B cell (primary cell): ENCODE measurements around the gene LSP1. TPM values are rescaled to one million over a fixed set of nuclear protein-coding genes. Genes with fewer than 3 reads are reported as not detected.

Experiments used
- ATAC-seq: fragments of 200-7000 bp; cut with Tn5 transposase; one replicate; pipeline ENCODE4 v1.10.0; 2021; ENCODE audit warnings: low read depth, mild to moderate bottlenecking, moderate number of reproducible peaks, moderate library complexity
- CTCF ChIA-PET: fragments of 350-600 bp; sonication (Branson Sonifier 250); formaldehyde crosslinking; loops from one replicate; lab custom pipeline; 2021; ENCODE audit warnings: antibody characterized with exemption, inconsistent platforms; lab: Charles Lee
- POLR2A ChIA-PET: fragments of 350-600 bp; sonication (Branson Sonifier 250); formaldehyde crosslinking; loops from one replicate; lab custom pipeline; 2021; ENCODE audit warnings: antibody characterized with exemption; lab: Charles Lee
- DNase-seq: peaks from one replicate; pipeline ENCODE4 v3.0.0; 2013
- H2AFZ ChIP-seq: 2 replicates; pipeline ENCODE4 v1.6.1; 2012; ENCODE audit warnings: mild to moderate bottlenecking, low read depth, low read length; ENCODE audit not compliant: insufficient read depth, poor library complexity, severe bottlenecking
- H3K27ac ChIP-seq, 2 donors: 1 replicate in 1 of 2; 2 replicates in 1 of 2; pipeline ENCODE4 v1.5.1; 2012 to 2013; ENCODE audit warnings: low read length in 2 of 2, mild to moderate bottlenecking in 2 of 2, moderate library complexity in 1 of 2
- H3K27me3 ChIP-seq, 4 experiments: fragments of 200-600 bp in 1 of 4; sonication (generic) in 1 of 4; replicated peaks in 1 of 4; 1 replicate in 2 of 4; 2 replicates in 2 of 4; pipeline versions ENCODE4 v1.6.1 to v1.7.0; 2013 to 2016; ENCODE audit warnings: low read length in 3 of 4, mild to moderate bottlenecking in 2 of 4, mixed read lengths in 1 of 4, moderate library complexity in 1 of 4; ENCODE audit not compliant: insufficient read depth in 4 of 4, control insufficient read depth in 3 of 4; ENCODE audit errors: control extremely low read depth in 1 of 4
- H3K36me3 ChIP-seq, 2 experiments: replicated peaks in 1 of 2; 1 replicate in 1 of 2; 2 replicates in 1 of 2; pipeline versions ENCODE4 v1.6.1 to v1.7.1; 2013; ENCODE audit warnings: low read length in 1 of 2; ENCODE audit not compliant: insufficient read depth in 2 of 2, control insufficient read depth in 1 of 2; ENCODE audit errors: control extremely low read depth in 1 of 2, extremely low read depth in 1 of 2
- H3K4me1 ChIP-seq, 2 donors: fragments of 200-600 bp in 1 of 2; sonication (generic) in 1 of 2; 1 replicate in 1 of 2; 2 replicates in 1 of 2; pipeline versions ENCODE4 v1.5.1 to v1.6.1; 2013 to 2017; ENCODE audit warnings: low read length in 2 of 2; ENCODE audit not compliant: control insufficient read depth in 2 of 2, insufficient read depth in 2 of 2
- H3K4me2 ChIP-seq: replicated peaks from 2 replicates; pipeline ENCODE3; 2012; ENCODE audit warnings: mild to moderate bottlenecking, low read depth, low read length; ENCODE audit not compliant: poor library complexity, severe bottlenecking
- H3K4me3 ChIP-seq, 5 experiments: fragments of 200-600 bp in 1 of 5; sonication (generic) in 1 of 5; 1 replicate in 3 of 5; 2 replicates in 2 of 5; pipeline versions ENCODE4 v1.5.1 to v1.7.0; 2011 to 2016; ENCODE audit warnings: low read length in 4 of 5, mild to moderate bottlenecking in 4 of 5, low read depth in 2 of 5, control low read depth in 1 of 5, moderate library complexity in 1 of 5; ENCODE audit not compliant: insufficient read depth in 1 of 5; ENCODE audit errors: control extremely low read depth in 1 of 5, extremely low read depth in 1 of 5
- H3K79me2 ChIP-seq: fragments of 200-600 bp; sonication (generic); one replicate; pipeline ENCODE4 v1.6.0; 2016; ENCODE audit warnings: low read length; ENCODE audit not compliant: control insufficient read depth, insufficient read depth
- H3K9ac ChIP-seq: fragments of 200-600 bp; sonication (generic); 2 replicates; pipeline ENCODE4 v1.6.1; 2017; ENCODE audit warnings: mild to moderate bottlenecking, low read length, moderate library complexity
- H3K9me3 ChIP-seq, 3 donors: one replicate each; pipeline versions ENCODE4 v1.6.1 to v1.7.1; 2013; ENCODE audit warnings: low read length in 2 of 3; ENCODE audit not compliant: control insufficient read depth in 2 of 3, insufficient read depth in 1 of 3; ENCODE audit errors: control extremely low read depth in 1 of 3
- H4K20me1 ChIP-seq: 2 replicates; pipeline ENCODE4 v1.6.0; 2012; ENCODE audit warnings: mild to moderate bottlenecking, low read length; ENCODE audit not compliant: insufficient read depth, control insufficient read depth, poor library complexity, severe bottlenecking
- H3K27ac Mint-ChIP-seq: one replicate; pipeline ENCODE4 v1.8.0; 2021; ENCODE audit warnings: mixed read lengths
- H3K27me3 Mint-ChIP-seq: one replicate; pipeline ENCODE4 v1.8.0; 2021; ENCODE audit warnings: mixed read lengths
- H3K4me1 Mint-ChIP-seq: one replicate; pipeline ENCODE4 v1.8.0; 2021; ENCODE audit warnings: mixed read lengths
- H3K4me3 Mint-ChIP-seq: one replicate; pipeline ENCODE4 v1.8.0; 2021; ENCODE audit warnings: mixed read lengths
- H3K9me3 Mint-ChIP-seq: one replicate; pipeline ENCODE4 v1.8.0; 2022; ENCODE audit warnings: mixed read lengths; ENCODE audit not compliant: insufficient read depth
- EZH2 ChIP-seq: IDR thresholded peaks from 2 replicates; pipeline ENCODE4 v1.6.1; 2012; ENCODE audit warnings: borderline replicate concordance, low read depth, mild to moderate bottlenecking, moderate library complexity, low read length; ENCODE audit not compliant: insufficient read depth, poor library complexity, severe bottlenecking
- WGBS: methylation state at CpG from one replicate; pipeline ENCODE4 v1.1.5; 2013; ENCODE audit warnings: missing lambda C conversion rate; ENCODE audit not compliant: insufficient coverage; 5-methylcytosine and 5-hydroxymethylcytosine counted together
- intact Hi-C: fragments of 100-400 bp; cut with micrococcal nuclease; formaldehyde crosslinking; loops from one replicate; pipeline ENCODE4 v1.10.0; 2022
- polyA plus RNA-seq: library from polyadenylated mRNA; depleted of rRNA; stranded (reverse); fragments of >200 nt; gene quantifications from 2 replicates; pipeline ENCODE4 v1.2.3, GENCODE V29; 2012
- total RNA-seq, 2 donors: library from RNA; stranded (reverse); fragments of 120-200 nt in 1 of 2; gene quantifications; 1 replicate in 1 of 2; 2 replicates in 1 of 2; pipeline versions ENCODE4 v1.2.3 to v1.2.4, GENCODE V29; 2013 to 2022
- TF ChIP-seq, protein P1 (sequence below): fragments of 200-600 bp; IDR thresholded peaks from one replicate; pipeline ENCODE4 v1.8.0; 2022; ENCODE audit warnings: antibody characterized with exemption, mild to moderate bottlenecking

Gene LSP1
- total and polyA plus RNA-seq, 2 donors (not counting 1 experiment from before 2014, with no cell fraction given) = 249 to 446 TPM

DNA sequence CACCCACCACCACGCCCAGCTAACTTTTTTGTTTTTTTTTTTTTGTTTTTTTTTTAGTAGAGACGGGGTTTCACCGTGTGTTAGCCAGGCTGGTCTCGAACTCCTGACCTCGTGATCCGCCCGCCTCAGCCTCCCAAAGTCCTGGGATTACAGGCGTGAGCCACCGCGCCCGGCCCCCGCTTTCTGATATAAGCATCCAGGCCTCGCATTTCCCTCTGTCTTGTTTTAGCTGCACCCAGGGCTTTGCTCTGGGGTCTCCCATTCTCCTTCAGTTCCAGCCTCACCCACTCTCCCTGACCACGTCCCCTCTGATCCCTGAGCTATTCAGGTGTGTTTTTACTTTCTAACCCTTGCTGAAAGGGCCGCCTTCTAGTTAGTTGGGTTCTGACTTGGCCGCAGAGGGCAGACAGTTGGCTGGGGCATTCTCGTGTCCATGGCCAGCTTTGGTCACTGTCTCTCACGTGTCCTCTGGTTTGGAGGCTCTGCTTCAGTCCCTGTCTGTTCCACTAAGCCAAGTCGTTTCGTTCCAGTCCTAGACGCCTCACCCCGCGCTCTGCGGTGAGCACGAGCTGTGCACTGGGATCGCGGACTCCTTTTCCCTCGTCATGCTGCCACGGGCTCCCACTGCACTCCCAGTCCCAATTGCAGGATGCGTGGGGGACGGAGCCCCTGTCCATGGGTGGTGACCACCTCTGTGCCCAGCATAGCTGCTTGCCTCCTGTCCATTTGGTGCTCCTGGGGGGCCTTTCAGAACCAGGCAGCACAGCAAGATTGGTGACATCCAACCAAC is 60.6 kb downstream of the LSP1 start:
- WGBS = 93% methylated on average over 27 of the region's 31 CpGs
- H3K79me2 ChIP-seq = no peaks in the 10 kb centered on the region
- H3K27ac ChIP-seq = no peak overlapping the region
- POLR2A ChIA-PET = no interaction called here
- no peaks in the 10 kb centered on the region for H3K4me1 ChIP-seq
- H3K27me3 Mint-ChIP-seq = peaks cover 16% of the 10 kb centered on the region
- H3K4me2 ChIP-seq = no peak overlapping the region
- no peak overlapping the region for H3K9ac ChIP-seq
- H4K20me1 ChIP-seq = no peaks in the 10 kb centered on the region
- H3K4me3 ChIP-seq = no peak overlapping the region
- CTCF ChIA-PET = interaction anchor here (1.4 kb wide), 1 partner anchor 87 kb away, joined by 4 read pairs; no protein-coding TSS in a partner anchor
- TF ChIP-seq EZH2 = no peak
- TF ChIP-seq, protein P1, sequence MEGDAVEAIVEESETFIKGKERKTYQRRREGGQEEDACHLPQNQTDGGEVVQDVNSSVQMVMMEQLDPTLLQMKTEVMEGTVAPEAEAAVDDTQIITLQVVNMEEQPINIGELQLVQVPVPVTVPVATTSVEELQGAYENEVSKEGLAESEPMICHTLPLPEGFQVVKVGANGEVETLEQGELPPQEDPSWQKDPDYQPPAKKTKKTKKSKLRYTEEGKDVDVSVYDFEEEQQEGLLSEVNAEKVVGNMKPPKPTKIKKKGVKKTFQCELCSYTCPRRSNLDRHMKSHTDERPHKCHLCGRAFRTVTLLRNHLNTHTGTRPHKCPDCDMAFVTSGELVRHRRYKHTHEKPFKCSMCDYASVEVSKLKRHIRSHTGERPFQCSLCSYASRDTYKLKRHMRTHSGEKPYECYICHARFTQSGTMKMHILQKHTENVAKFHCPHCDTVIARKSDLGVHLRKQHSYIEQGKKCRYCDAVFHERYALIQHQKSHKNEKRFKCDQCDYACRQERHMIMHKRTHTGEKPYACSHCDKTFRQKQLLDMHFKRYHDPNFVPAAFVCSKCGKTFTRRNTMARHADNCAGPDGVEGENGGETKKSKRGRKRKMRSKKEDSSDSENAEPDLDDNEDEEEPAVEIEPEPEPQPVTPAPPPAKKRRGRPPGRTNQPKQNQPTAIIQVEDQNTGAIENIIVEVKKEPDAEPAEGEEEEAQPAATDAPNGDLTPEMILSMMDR = no peak
- DNase-seq (no peak), ATAC-seq (no peak)
- no peaks in the 10 kb centered on the region for H3K9me3 ChIP-seq
- intact Hi-C loops = no loop called here
- peaks cover 0 to 4% (median 0%) of the 10 kb centered on the region in 4 experiments for H3K27me3 ChIP-seq
- H3K9me3 Mint-ChIP-seq = no peaks in the 10 kb centered on the region
- H3K4me3 Mint-ChIP-seq = no peak overlapping the region
- no peak overlapping the region for H2AFZ ChIP-seq
- H3K27ac Mint-ChIP-seq = no peak overlapping the region
- no peaks in the 10 kb centered on the region for H3K36me3 ChIP-seq
- peaks cover 22% of the 10 kb centered on the region for H3K4me1 Mint-ChIP-seq

DNA sequence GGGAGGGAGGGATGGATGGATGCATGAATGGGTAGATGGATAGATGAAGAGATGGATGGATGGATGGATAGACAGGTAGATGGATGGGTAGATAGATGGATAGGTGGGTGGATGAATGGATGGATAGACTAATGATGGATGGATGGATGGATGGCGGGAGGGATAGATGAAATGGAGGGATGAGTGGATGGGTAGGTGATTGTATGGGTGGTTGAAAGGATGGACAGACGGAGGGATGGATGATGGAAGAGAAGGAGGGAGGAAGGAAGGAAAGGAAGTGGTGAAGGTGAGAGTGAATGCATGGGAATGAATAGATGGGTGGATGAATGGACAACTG is 62.9 kb downstream of the LSP1 start:
- H3K27me3 ChIP-seq = peaks cover 0 to under 1% (median 0%) of the 10 kb centered on the region in 4 experiments
- no peak overlapping the region for H3K27ac ChIP-seq
- no peaks in the 10 kb centered on the region for H4K20me1 ChIP-seq
- H2AFZ ChIP-seq = no peak overlapping the region
- H3K4me3 ChIP-seq = no peak overlapping the region
- TF ChIP-seq, protein P1 = no peak
- TF ChIP-seq EZH2 = no peak
- ATAC-seq (no peak), DNase-seq (no peak)
- intact Hi-C loops = loop anchor here (5.0 kb wide), 2 partner anchors 33 to 63 kb away; partner anchors contain the start of gene LSP1
- ChIA-PET POLR2A (no interaction called here), CTCF (interaction anchor here (2.4 kb wide), 1 partner anchor 26 kb away, joined by 9 read pairs; no protein-coding TSS in a partner anchor)
- H3K36me3 ChIP-seq = no peaks in the 10 kb centered on the region
- no peak overlapping the region for H3K9ac ChIP-seq
- no peaks in the 10 kb centered on the region for H3K9me3 Mint-ChIP-seq
- no peaks in the 10 kb centered on the region for H3K79me2 ChIP-seq
- no peak overlapping the region for H3K4me2 ChIP-seq
- peak overlapping the region; percentile 74 for H3K27ac Mint-ChIP-seq
- 96% methylated on average over 2 of the region's 2 CpGs for WGBS
- no peaks in the 10 kb centered on the region for H3K9me3 ChIP-seq
- H3K4me1 ChIP-seq = no peaks in the 10 kb centered on the region
- H3K4me1 Mint-ChIP-seq = peaks cover 24% of the 10 kb centered on the region
- H3K27me3 Mint-ChIP-seq = peaks cover 17% of the 10 kb centered on the region
- H3K4me3 Mint-ChIP-seq = no peak overlapping the region
